HG03095 (cell line): ENCODE data around the gene CFTR.
"Not testable (repeated sequence)": the region's sequence is repeated elsewhere in the genome, so short reads cannot be mapped to it uniquely, and the experiment has no call there.

ENCODE experiments used
- ATAC-seq: cut with Tn5 transposase; IDR thresholded peaks from one replicate; pipeline ENCODE4 v1.9.1; 2021; ENCODE audit warnings: moderate library complexity; ENCODE audit not compliant: unreplicated experiment

The CFTR gene

DNA sequence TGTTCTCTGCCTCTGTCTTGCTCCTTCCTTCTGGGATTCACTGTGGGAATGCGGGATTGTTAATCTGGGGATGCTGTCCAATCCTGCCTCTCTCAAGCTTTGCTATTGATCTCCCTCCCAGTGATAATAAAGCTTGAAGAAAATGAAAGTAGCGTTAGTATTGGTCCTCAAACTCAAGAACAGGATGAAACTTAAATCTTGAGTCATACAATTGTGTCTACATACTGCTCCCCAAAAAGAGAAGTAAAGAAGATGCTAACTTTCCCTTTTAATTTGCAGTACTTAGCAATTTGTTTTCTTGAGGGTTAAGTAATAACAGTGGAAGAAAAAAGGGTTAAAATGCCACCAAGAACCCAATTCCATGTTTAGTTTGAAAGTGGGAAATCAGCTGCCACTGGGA is 13.6 kb downstream of the CFTR start:
- ATAC-seq, result no peak

GRCh38 chr7:117495308-117495707 is 15.5 kb downstream of the CFTR start:
- ATAC-seq, result no peak

- ATAC-seq, result no peak
Measured at GRCh38 chr7:117502331-117502730, 22.5 kb downstream of the CFTR start.

GRCh38 chr7:117505238-117505637 is 25.4 kb downstream of the CFTR start:
- no peak for ATAC-seq

DNA sequence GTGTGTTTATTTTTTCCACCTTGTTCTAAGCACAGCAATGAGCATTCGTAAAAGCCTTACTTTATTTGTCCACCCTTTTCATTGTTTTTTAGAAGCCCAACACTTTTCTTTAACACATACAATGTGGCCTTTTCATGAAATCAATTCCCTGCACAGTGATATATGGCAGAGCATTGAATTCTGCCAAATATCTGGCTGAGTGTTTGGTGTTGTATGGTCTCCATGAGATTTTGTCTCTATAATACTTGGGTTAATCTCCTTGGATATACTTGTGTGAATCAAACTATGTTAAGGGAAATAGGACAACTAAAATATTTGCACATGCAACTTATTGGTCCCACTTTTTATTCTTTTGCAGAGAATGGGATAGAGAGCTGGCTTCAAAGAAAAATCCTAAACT is 28.9 kb downstream of the CFTR start:
- no peak for ATAC-seq

DNA sequence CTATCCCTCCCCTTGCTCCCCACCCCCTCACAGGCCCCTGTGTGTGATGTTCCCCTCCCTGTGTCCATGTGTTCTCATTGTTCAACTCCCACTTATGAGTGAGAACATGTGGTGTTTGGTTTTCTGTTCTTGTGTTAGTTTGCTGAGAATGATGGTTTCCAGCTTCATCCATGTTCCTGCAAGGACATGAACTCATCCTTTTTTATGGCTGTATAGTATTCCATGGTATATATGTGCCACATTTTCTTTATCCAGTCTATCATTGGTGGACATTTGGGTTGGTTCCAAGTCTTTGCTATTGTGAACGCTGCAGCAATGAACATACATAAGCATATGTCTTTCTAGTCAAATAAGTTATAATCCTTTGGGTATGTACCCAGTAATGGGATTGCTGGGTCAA is 37.4 kb downstream of the CFTR start:
- not testable (repeated sequence) for ATAC-seq

- ATAC-seq, result no peak
Measured at GRCh38 chr7:117530390-117530789, 50.6 kb downstream of the CFTR start.

DNA sequence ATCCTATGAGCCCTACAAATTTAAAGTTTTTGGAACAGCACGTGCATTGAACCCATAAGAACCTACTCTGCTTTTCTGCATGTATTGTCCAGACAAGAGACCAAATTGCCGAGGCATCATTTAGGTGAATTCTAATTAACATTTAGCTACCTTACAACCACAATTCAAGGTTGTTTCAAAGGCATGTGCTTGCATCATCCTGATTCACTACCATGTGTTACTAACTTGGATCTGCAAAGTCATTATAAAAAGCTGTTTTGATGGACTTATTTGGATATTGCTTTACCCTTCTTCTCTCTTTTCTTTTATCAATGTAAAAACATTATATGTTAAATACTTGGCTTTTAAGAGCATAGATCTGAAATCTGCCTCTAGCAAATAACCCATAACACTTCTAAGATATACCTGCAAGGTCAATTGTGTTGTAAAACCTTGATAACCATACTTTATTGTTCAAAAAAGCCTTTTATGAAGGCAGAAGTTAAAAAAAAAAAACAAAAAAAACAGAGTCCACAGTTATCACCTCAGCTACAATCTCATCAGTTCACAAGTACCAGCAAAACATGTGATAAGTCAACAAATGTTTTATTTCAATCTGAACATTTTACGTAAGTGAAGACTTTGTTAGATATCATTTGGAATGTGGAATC is 51.9 kb downstream of the CFTR start:
- no peak for ATAC-seq

DNA sequence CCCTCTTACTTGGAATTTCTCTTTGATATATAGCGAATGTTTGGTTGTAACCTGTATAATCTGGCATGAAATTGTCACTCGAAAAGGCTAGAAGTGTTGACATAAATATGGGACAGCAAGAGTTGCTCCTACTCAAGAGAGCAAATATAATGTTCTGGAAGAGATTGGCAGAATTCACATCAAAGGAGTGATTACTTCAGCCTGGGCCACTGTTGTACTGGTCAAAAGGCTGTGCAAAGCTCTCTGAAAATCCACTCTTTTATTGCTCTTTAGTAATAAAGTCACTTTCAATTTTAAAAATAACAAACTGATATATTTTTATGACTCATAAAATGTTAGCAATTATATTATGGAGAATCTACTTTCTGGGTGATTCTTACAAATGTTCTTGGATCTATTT is 58.2 kb downstream of the CFTR start:
- ATAC-seq, result no peak

DNA sequence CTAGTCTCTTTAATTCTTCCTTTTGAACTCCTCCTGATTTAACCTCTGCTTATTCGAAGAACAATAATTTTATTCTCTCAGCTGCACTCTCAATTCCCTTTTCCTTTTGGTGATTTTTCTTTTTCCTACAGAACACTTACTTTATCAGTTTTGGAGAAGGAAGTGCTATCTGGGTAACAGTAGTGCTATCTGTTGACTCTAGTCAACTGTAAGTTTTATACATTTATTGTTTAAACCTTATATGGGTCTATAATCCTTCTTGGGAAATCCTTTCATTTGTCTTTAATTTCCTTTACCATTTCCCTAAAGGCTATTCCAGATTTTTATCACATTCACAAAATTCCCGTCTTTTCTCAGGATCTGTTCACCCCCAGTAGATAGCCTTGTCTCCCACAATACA is 64.2 kb downstream of the CFTR start:
- ATAC-seq, result no peak

GRCh38 chr7:117548035-117548434 is 68.2 kb downstream of the CFTR start:
- ATAC-seq, result no peak

DNA sequence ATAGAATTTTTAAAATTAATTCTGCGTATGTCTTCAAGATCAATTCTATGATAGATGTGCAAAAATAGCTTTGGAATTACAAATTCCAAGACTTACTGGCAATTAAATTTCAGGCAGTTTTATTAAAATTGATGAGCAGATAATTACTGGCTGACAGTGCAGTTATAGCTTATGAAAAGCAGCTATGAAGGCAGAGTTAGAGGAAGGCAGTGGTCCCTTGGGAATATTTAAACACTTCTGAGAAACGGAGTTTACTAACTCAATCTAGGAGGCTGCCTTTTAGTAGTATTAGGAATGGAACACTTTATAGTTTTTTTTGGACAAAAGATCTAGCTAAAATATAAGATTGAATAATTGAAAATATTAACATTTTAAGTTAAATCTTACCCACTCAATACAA is 70.8 kb downstream of the CFTR start:
- ATAC-seq, result no peak

- no peak for ATAC-seq
Measured at GRCh38 chr7:117552660-117553059, 72.8 kb downstream of the CFTR start.

DNA sequence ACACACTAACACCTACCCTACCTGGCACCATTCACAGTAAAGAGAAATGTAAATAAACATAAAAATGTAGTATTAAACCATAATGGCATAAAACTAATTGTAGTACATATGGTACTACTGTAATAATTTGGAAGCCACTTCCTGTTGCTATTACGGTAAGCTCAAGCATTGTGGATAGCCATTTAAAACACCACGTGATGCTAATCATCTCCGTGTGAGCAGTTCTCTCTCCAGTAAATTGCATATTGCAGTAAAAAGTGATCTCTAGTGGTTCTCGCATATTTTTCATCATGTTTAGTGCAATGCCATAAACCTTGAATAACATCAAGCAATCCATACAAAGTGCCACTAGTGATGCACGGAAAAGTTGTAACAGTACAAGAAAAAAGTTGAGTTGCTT is 75.4 kb downstream of the CFTR start:
- no peak for ATAC-seq

DNA sequence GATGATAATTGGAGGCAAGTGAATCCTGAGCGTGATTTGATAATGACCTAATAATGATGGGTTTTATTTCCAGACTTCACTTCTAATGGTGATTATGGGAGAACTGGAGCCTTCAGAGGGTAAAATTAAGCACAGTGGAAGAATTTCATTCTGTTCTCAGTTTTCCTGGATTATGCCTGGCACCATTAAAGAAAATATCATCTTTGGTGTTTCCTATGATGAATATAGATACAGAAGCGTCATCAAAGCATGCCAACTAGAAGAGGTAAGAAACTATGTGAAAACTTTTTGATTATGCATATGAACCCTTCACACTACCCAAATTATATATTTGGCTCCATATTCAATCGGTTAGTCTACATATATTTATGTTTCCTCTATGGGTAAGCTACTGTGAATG is 79.6 kb downstream of the CFTR start:
- ATAC-seq, result no peak

- no peak for ATAC-seq
Measured at GRCh38 chr7:117560030-117560429, 80.2 kb downstream of the CFTR start.

DNA sequence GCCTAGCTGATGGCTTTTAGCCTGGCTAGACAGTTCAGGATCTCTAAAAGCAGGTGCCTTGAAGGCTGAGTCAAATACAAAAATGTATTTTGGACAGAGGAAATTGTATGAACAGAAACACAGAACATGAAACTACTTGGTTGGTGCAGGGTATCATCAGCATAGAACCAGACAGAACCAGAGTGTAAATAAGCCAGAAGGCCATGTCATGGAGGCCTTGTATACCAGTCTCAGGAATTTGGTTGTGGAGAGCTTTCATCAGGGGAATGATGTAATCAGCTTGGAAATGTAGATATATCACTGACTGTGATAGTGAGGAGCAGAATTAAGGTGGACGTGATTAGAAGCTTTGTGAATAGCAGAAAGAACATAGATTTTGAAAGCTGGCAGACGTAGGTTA is 82.9 kb downstream of the CFTR start:
- no peak for ATAC-seq

- ATAC-seq, result no peak
Measured at GRCh38 chr7:117564080-117564479, 84.3 kb downstream of the CFTR start.

GRCh38 chr7:117564627-117565026 is 84.8 kb downstream of the CFTR start:
- no peak for ATAC-seq

- no peak for ATAC-seq
Measured at GRCh38 chr7:117565226-117565625, 85.4 kb downstream of the CFTR start.

DNA sequence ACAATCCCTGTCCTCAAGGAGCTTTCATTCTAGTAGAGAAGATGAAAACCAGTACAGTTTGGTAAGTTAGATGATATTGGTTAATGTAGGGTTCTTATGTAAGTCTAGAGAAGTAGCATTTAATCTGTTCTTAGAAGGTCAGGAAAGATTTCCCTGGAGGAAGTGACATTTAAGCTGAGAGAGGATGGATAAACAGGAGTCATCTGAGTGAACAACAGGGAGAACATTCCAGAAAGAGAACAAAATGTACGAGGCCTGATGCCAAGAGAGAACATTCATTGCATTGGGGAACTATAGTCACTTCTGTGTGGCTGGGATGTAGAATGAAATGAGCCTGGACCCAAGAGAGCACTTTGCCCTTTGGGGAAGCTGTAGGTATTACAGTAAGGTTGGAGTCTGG is 88.0 kb downstream of the CFTR start:
- no peak for ATAC-seq

GRCh38 chr7:117572856-117573620 is 93.2 kb downstream of the CFTR start:
- ATAC-seq, result no peak

- ATAC-seq, result no peak
Measured at GRCh38 chr7:117581424-117581823, 101.6 kb downstream of the CFTR start.
